COLO668 (cell line): ENCODE data around the gene TP63.

Experiments
- DNase-seq: peaks from one replicate; lab custom pipeline; 2025; ENCODE audit not compliant: unreplicated experiment; lab: John Stamatoyannopoulos, UW

Gene TP63

GRCh38 chr3:189680723-189681122 is 49.5 kb downstream of the TP63 start:
- peak; percentile 4 for DNase-seq

GRCh38 chr3:189683546-189684255 is 52.5 kb downstream of the TP63 start:
- no peak for DNase-seq

GRCh38 chr3:189684317-189684716 is 53.1 kb downstream of the TP63 start:
- no peak for DNase-seq

GRCh38 chr3:189685291-189685690 is 54.1 kb downstream of the TP63 start:
- DNase-seq: no peak

- no peak for DNase-seq
These were observed 54.7 kb downstream of the TP63 start for GRCh38 chr3:189685860-189686259.

- DNase-seq: no peak
These were observed 56.3 kb downstream of the TP63 start for GRCh38 chr3:189687475-189687874.

GRCh38 chr3:189688262-189688661 is 57.1 kb downstream of the TP63 start:
- DNase-seq: no peak

- no peak for DNase-seq
These were observed 58.4 kb downstream of the TP63 start for GRCh38 chr3:189689625-189690024.

- no peak for DNase-seq
These were observed 59.0 kb downstream of the TP63 start for GRCh38 chr3:189690237-189690636.

- DNase-seq: no peak
These were observed 59.5 kb downstream of the TP63 start for GRCh38 chr3:189690672-189691071.

GRCh38 chr3:189695400-189695799 is 64.2 kb downstream of the TP63 start:
- no peak for DNase-seq

- DNase-seq: no peak
These were observed 67.6 kb downstream of the TP63 start for GRCh38 chr3:189698811-189699210.

GRCh38 chr3:189699885-189700284 is 68.7 kb downstream of the TP63 start:
- DNase-seq: no peak

- no peak for DNase-seq
These were observed 71.0 kb downstream of the TP63 start for GRCh38 chr3:189702066-189702646.

- DNase-seq: no peak
These were observed 72.7 kb downstream of the TP63 start for GRCh38 chr3:189703865-189704264.

GRCh38 chr3:189708375-189708774 is 77.2 kb downstream of the TP63 start:
- no peak for DNase-seq

GRCh38 chr3:189710620-189711402 is 79.6 kb downstream of the TP63 start:
- no peak for DNase-seq

- DNase-seq: no peak
These were observed 81.8 kb downstream of the TP63 start for GRCh38 chr3:189712906-189713483.

- DNase-seq: no peak
These were observed 84.1 kb downstream of the TP63 start for GRCh38 chr3:189714991-189715961.

GRCh38 chr3:189718215-189718614 is 87.0 kb downstream of the TP63 start:
- DNase-seq: no peak
